HepG2 (cell line): ENCODE results near the gene SOWAHA. TPM values are rescaled to one million over a fixed set of nuclear protein-coding genes. Genes with fewer than 3 reads are reported as not detected.

Experiments used
- ATAC-seq: fragments of 200-7000 bp; cut with Tn5 transposase; 3 replicates; pipeline ENCODE4 v1.9.1; 2020; ENCODE audit warnings: mild to moderate bottlenecking, moderate library complexity
- BruUV-seq: library from RNA; stranded (reverse); fragments of 400-500 nt; replicated peaks from 2 replicates; lab custom pipeline; 2021; lab: Mats Ljungman, UMichigan
- CTCF ChIA-PET: fragments of 300-600 bp; formaldehyde crosslinking; extraction: SDS; loops from one replicate; lab custom pipeline; 2021; ENCODE audit warnings: low total read pairs, inconsistent platforms, low intra/inter-chr PET ratio; lab: Yijun Ruan, JAX
- POLR2A ChIA-PET: fragments of 350-600 bp; sonication (Branson Sonifier 250); formaldehyde crosslinking; loops from one replicate; lab custom pipeline; 2020; ENCODE audit warnings: antibody characterized with exemption, inconsistent platforms; lab: Yijun Ruan, JAX
- DNase-seq: peaks from one replicate; pipeline ENCODE4 v3.0.0-alpha.2; 2015; ENCODE audit warnings: low spot score
- FAIRE-seq: peaks from 3 replicates; lab custom pipeline; 2011; peaks lifted over from hg19 to GRCh38; lab: Jason Lieb, UNC
- H2AFZ ChIP-seq: one replicate; pipeline ENCODE4 v1.6.1; 2011; ENCODE audit warnings: low read length, inconsistent platforms
- H3K27ac ChIP-seq: fragments of 300-600 bp; 3 replicates; pipeline ENCODE4 v1.8.0; 2011; ENCODE audit warnings: mixed run types, mild to moderate bottlenecking, mixed read lengths, low read length, inconsistent platforms; ENCODE audit not compliant: insufficient read depth; ENCODE audit errors: extremely low read length
- H3K27me3 ChIP-seq, 2 experiments: fragments of 200-600 bp in 1 of 2; 2 replicates in 1 of 2; 3 replicates in 1 of 2; pipeline versions ENCODE4 v1.6.0 to v1.8.0; 2011; ENCODE audit warnings: low read length in 2 of 2, mild to moderate bottlenecking in 2 of 2, moderate library complexity in 2 of 2, inconsistent platforms in 1 of 2; ENCODE audit not compliant: insufficient read depth in 2 of 2, control insufficient read depth in 1 of 2
- H3K36me3 ChIP-seq, 2 experiments: fragments of 200-600 bp in 1 of 2; replicated peaks in 1 of 2; 2 replicates in 1 of 2; 3 replicates in 1 of 2; pipeline versions ENCODE4 v1.5.1 to v1.8.0; 2011; ENCODE audit warnings: low read length in 2 of 2, inconsistent platforms in 1 of 2; ENCODE audit not compliant: insufficient read depth in 2 of 2, control insufficient read depth in 1 of 2
- H3K4me1 ChIP-seq: 2 replicates; pipeline ENCODE4 v1.5.1; 2012; ENCODE audit warnings: low read length, inconsistent platforms; ENCODE audit not compliant: insufficient read depth
- H3K4me2 ChIP-seq: 2 replicates; pipeline ENCODE4 v1.6.0; 2011; ENCODE audit warnings: low read depth, low read length, inconsistent platforms
- H3K4me3 ChIP-seq, 3 experiments: fragments of 200-600 bp in 1 of 3; sonication (generic), shearing (Covaris generic) in 1 of 3; replicated peaks in 1 of 3; 2 replicates each; pipeline ENCODE4 v1.5.1; 2011 to 2016; ENCODE audit warnings: low read length in 3 of 3, inconsistent platforms in 2 of 3, low read depth in 2 of 3, mild to moderate bottlenecking in 2 of 3, control low read depth in 1 of 3, mixed read lengths in 1 of 3; ENCODE audit not compliant: insufficient read depth in 1 of 3
- H3K79me2 ChIP-seq: one replicate; pipeline ENCODE4 v1.6.1; 2011; ENCODE audit warnings: low read length, inconsistent platforms; ENCODE audit not compliant: insufficient read depth
- H3K9ac ChIP-seq: 2 replicates; pipeline ENCODE4 v1.6.0; 2011; ENCODE audit warnings: mild to moderate bottlenecking, low read depth, low read length, inconsistent platforms; ENCODE audit not compliant: insufficient read depth
- H3K9me3 ChIP-seq: 2 replicates; pipeline ENCODE4 v1.5.1; 2012; ENCODE audit warnings: mild to moderate bottlenecking, low read length
- H4K20me1 ChIP-seq: 2 replicates; pipeline ENCODE4 v1.6.0; 2011; ENCODE audit warnings: inconsistent platforms, mild to moderate bottlenecking, low read length, moderate library complexity; ENCODE audit not compliant: insufficient read depth
- CREM ChIP-seq, 2 experiments: sonication (generic) in 1 of 2; formaldehyde crosslinking in 1 of 2; IDR thresholded peaks; 2 replicates each; pipeline versions ENCODE4 v1.4.0 to v1.6.1; 2016 to 2020; ENCODE audit warnings: antibody characterized with exemption in 1 of 2, mild to moderate bottlenecking in 1 of 2, missing genetic modification reagents in 1 of 2
- DPF2 ChIP-seq: sonication (generic); formaldehyde crosslinking; IDR thresholded peaks from 2 replicates; pipeline ENCODE4 v1.4.0; 2020; ENCODE audit warnings: mild to moderate bottlenecking, low read depth, missing genetic modification reagents, borderline replicate concordance
- DRAP1 ChIP-seq: IDR thresholded peaks from 2 replicates; pipeline ENCODE4 v1.6.1; 2016; ENCODE audit warnings: missing genetic modification reagents, missing compliant biosample characterization
- EHMT2 ChIP-seq: fragments of 200-600 bp; sonication (generic); IDR thresholded peaks from 2 replicates; pipeline ENCODE4 v1.7.0; 2017; ENCODE audit warnings: antibody characterized with exemption, low read depth, low read length, borderline replicate concordance
- HDAC2 ChIP-seq: sonication (generic); formaldehyde crosslinking; IDR thresholded peaks from 2 replicates; pipeline ENCODE4 v1.4.0; 2020; ENCODE audit warnings: missing genetic modification reagents
- HMGXB3 ChIP-seq: sonication (generic); formaldehyde crosslinking; IDR thresholded peaks from 2 replicates; pipeline ENCODE4 v1.4.0; 2020; ENCODE audit warnings: missing genetic modification reagents, borderline replicate concordance
- HNRNPLL ChIP-seq: fragments of 200-400 bp; formaldehyde crosslinking; IDR thresholded peaks from 2 replicates; pipeline ENCODE4 v1.6.1; 2017; ENCODE audit warnings: mild to moderate bottlenecking, low read depth, low read length; ENCODE audit not compliant: poor library complexity, severe bottlenecking
- SNAI1 ChIP-seq: sonication (generic); formaldehyde crosslinking; IDR thresholded peaks from 2 replicates; pipeline ENCODE4 v1.5.0; 2020; ENCODE audit warnings: mild to moderate bottlenecking, missing genetic modification reagents, borderline replicate concordance
- TOPORS ChIP-seq: sonication (generic); formaldehyde crosslinking; IDR thresholded peaks from 2 replicates; pipeline ENCODE4 v1.8.0; 2023; ENCODE audit warnings: mild to moderate bottlenecking, missing genetic modification reagents
- TP53 ChIP-seq: sonication (generic); formaldehyde crosslinking; conservative IDR thresholded peaks from 2 replicates; pipeline ENCODE4 v1.4.0; 2020; ENCODE audit warnings: missing genetic modification reagents
- ZEB1 ChIP-seq: IDR thresholded peaks from 2 replicates; pipeline ENCODE4 v1.6.1; 2012; ENCODE audit warnings: mild to moderate bottlenecking, low read depth, inconsistent platforms; ENCODE audit not compliant: insufficient replicate concordance
- ZIK1 ChIP-seq: sonication (generic); formaldehyde crosslinking; IDR thresholded peaks from 2 replicates; pipeline ENCODE4 v1.5.0; 2020; ENCODE audit warnings: mild to moderate bottlenecking, low read depth, missing genetic modification reagents, borderline replicate concordance
- ZNF234 ChIP-seq: sonication (generic); formaldehyde crosslinking; conservative IDR thresholded peaks from 2 replicates; pipeline ENCODE4 v1.5.1; 2020; ENCODE audit warnings: mild to moderate bottlenecking, missing genetic modification reagents
- ZNF577 ChIP-seq: sonication (generic); formaldehyde crosslinking; IDR thresholded peaks from 2 replicates; pipeline ENCODE4 v1.4.0; 2020; ENCODE audit warnings: mild to moderate bottlenecking, low read depth, missing genetic modification reagents, borderline replicate concordance
- ZNF710 ChIP-seq: sonication (generic); formaldehyde crosslinking; IDR thresholded peaks from 2 replicates; pipeline ENCODE4 v1.5.0; 2020; ENCODE audit warnings: mild to moderate bottlenecking, missing genetic modification reagents, borderline replicate concordance
- WGBS: methylation state at CpG from one replicate; pipeline ENCODE4 v1.1.6; 2017; ENCODE audit warnings: low lambda C conversion rate; 5-methylcytosine and 5-hydroxymethylcytosine counted together
- in situ Hi-C: cut with HindIII; loops from 2 replicates; pipeline ENCODE4 v1.10.0; 2017; ENCODE audit warnings: low pct_unique_long_range_greater_than_20kb; ENCODE audit not compliant: extremely low pct_ligation_motif_present
- intact Hi-C: fragments of 100-400 bp; cut with micrococcal nuclease; formaldehyde crosslinking; loops from one replicate; pipeline ENCODE4 v1.10.0; 2022; ENCODE audit not compliant: unreplicated experiment
- polyA plus RNA-seq, 8 experiments: library from polyadenylated mRNA; depleted of rRNA in 3 of 8; stranded (reverse) in 7 of 8; unstranded in 1 of 8; fragments of >200 nt; fragmentation: Illumina TruSeq in 4 of 8; extraction: Trizol in 4 of 8; gene quantifications; 2 replicates each; pipeline versions ENCODE4 v1.2.1 to v1.2.3, GENCODE V29; 2011 to 2016; ENCODE audit warnings: low read depth in 4 of 8, missing spikeins in 1 of 8, mixed read lengths in 1 of 8; ENCODE audit not compliant: insufficient read depth in 1 of 8
- total RNA-seq, 5 experiments: library from RNA; depleted of rRNA; stranded (reverse); fragments of >200 nt; fragmentation: Illumina TruSeq; extraction: Trizol; gene quantifications; 2 replicates each; pipeline ENCODE4 v1.2.3, GENCODE V29; 2016; ENCODE audit warnings: low read depth in 1 of 5

SOWAHA gene
- total and polyA plus RNA-seq, 2 of the 13 experiments (the other 11 are each of a cell fraction or from before 2014, with no cell fraction given), result 0.95 to 1.9 TPM

GRCh38 chr5:132812781-132813598, at the start of gene SOWAHA (continued):
- peak; percentile 30 for TF ChIP-seq ZEB1
- peak; percentile 25 for TF ChIP-seq HNRNPLL
- no peak for TF ChIP-seq ZNF577 (CRISPR knock-in tag)

- no peaks in the 10 kb centered on the region for H3K27me3 ChIP-seq
- no peaks in the 10 kb centered on the region for H3K9me3 ChIP-seq
- POLR2A ChIA-PET, result no interaction called here
- no peak overlapping the region for H3K4me3 ChIP-seq
- no peak overlapping the region for H2AFZ ChIP-seq
- in situ Hi-C loops, result no loop called here
- H3K9ac ChIP-seq, result no peak overlapping the region
- H3K36me3 ChIP-seq, result peaks cover 17 to 64% of the 10 kb centered on the region in 2 experiments; a peak in 4 of 5 replicates
- intact Hi-C loops, result no loop called here
- DNase-seq (no peak), ATAC-seq (no peak), FAIRE-seq (no peak)
- BruUV-seq, result no TSS peak
- no peak overlapping the region for H3K4me2 ChIP-seq
- CTCF ChIA-PET, result no interaction called here
- WGBS, result 94% methylated on average over 6 of the region's 10 CpGs
- no peaks in the 10 kb centered on the region for H3K4me1 ChIP-seq
- no peaks in the 10 kb centered on the region for H4K20me1 ChIP-seq
- TF ChIP-seq CREM (IDR thresholded peaks at IDR 0.05), result no peak
- TF ChIP-seq CREM (CRISPR knock-in tag; IDR thresholded peaks at IDR 0.05), result no peak
- TF ChIP-seq DRAP1 (CRISPR knock-in tag), result no peak
- TF ChIP-seq EHMT2, result no peak
- no peak for TF ChIP-seq HDAC2 (CRISPR knock-in tag)
- TF ChIP-seq ZNF710 (CRISPR knock-in tag), result no peak
- TF ChIP-seq ZIK1 (CRISPR knock-in tag), result no peak
- TF ChIP-seq TOPORS, result no peak
- TF ChIP-seq DPF2 (CRISPR knock-in tag), result no peak
- TF ChIP-seq SNAI1 (CRISPR knock-in tag), result no peak
- no peak for TF ChIP-seq ZNF234 (CRISPR knock-in tag)
- no peak for TF ChIP-seq TP53 (CRISPR knock-in tag)
- no peak for TF ChIP-seq HMGXB3 (CRISPR knock-in tag)
- TF ChIP-seq, all 625 proteins: peak for 0
- Histone ChIP-seq H3K79me2 (peaks cover 14% of the 10 kb centered on the region), H3K27ac (no peak overlapping the region)
Measured at GRCh38 chr5:132764051-132764450, 49.1 kb upstream of the SOWAHA start.
